Duodenal mucosa (tissue), 2 donors: Measurements from ENCODE around the gene RHPN2.

Experiments used
- H3K27ac ChIP-seq: one replicate; pipeline ENCODE4 v1.7.0; 2013; ENCODE audit warnings: low read depth, low read length
- H3K27me3 ChIP-seq, 2 donors: one replicate each; pipeline ENCODE4 v1.7.0; 2013; ENCODE audit warnings: low read length in 2 of 2, control low read depth in 1 of 2; ENCODE audit not compliant: insufficient read depth in 2 of 2, control insufficient read depth in 1 of 2
- H3K36me3 ChIP-seq, 2 donors: one replicate each; pipeline ENCODE4 v1.7.0; 2013; ENCODE audit warnings: low read length in 2 of 2, control low read depth in 1 of 2; ENCODE audit not compliant: insufficient read depth in 2 of 2, control insufficient read depth in 1 of 2
- H3K4me1 ChIP-seq, 2 donors: one replicate each; pipeline ENCODE4 v1.7.0; 2013; ENCODE audit warnings: low read length in 2 of 2, control low read depth in 1 of 2; ENCODE audit not compliant: insufficient read depth in 2 of 2, control insufficient read depth in 1 of 2
- H3K4me3 ChIP-seq, 2 donors: one replicate each; pipeline ENCODE4 v1.7.0; 2013; ENCODE audit warnings: low read length in 2 of 2, low read depth in 1 of 2
- H3K9ac ChIP-seq, 2 donors: one replicate each; pipeline ENCODE4 v1.7.0; 2013; ENCODE audit warnings: low read length in 2 of 2, low read depth in 1 of 2
- H3K9me3 ChIP-seq, 2 donors: one replicate each; pipeline ENCODE4 v1.7.0; 2013; ENCODE audit warnings: low read length in 2 of 2, control low read depth in 1 of 2; ENCODE audit not compliant: control insufficient read depth in 1 of 2

RHPN2 gene

DNA sequence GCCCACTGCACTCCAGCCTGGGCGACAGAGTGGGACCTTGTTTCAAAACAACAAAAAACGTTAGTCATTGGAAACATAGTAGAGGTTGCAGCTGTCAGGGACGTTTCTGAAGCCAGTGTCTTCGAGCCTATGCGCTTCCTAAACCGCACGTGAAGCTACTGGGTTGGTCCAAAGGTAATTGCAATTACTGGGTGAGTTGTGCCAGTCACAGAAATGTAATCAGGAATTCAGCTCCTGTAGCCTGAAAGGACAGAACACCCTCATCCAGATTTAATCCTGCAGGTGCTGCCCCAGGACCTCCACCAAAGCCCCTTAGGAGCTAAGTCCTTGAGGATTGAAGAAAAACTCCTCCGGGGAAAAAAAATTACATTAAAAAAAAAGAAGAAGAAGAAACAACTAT is 2.4 kb upstream of the RHPN2 start:
- Histone ChIP-seq H3K4me3 (no peak overlapping the region), H3K27ac (no peak overlapping the region), H3K27me3 (peaks cover 0 to 3% of the 10 kb centered on the region in 2 donors), H3K36me3 (no peaks in the 10 kb centered on the region), H3K4me1 (peaks cover 0 to 11% of the 10 kb centered on the region in 2 donors), H3K9ac (no peak overlapping the region), H3K9me3 (no peaks in the 10 kb centered on the region)

DNA sequence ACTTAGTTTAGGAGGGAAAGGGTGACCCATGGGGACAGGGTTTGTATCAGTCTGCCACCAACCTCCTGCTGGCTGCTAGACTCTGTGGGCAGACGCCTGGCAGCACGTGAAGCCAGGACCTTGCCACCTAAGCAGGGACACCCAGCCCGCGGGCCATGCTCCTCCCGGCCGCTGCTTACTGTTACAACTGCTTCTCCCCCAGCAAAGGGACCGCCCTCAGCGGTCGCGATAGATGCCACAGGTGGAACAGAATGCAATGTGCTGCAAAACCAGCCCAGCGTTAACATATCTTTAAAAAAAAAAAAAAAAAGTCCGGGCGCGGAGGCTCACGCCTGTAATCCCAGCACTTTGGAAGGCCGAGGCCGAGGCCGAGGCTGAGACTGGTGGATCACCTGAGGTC is 1.9 kb upstream of the RHPN2 start:
- Histone ChIP-seq H3K4me3 (no peak overlapping the region), H3K9me3 (no peaks in the 10 kb centered on the region), H3K36me3 (no peaks in the 10 kb centered on the region), H3K4me1 (peaks cover 0 to 11% of the 10 kb centered on the region in 2 donors), H3K27me3 (peaks cover 0 to 3% of the 10 kb centered on the region in 2 donors), H3K27ac (no peak overlapping the region), H3K9ac (no peak overlapping the region)

DNA sequence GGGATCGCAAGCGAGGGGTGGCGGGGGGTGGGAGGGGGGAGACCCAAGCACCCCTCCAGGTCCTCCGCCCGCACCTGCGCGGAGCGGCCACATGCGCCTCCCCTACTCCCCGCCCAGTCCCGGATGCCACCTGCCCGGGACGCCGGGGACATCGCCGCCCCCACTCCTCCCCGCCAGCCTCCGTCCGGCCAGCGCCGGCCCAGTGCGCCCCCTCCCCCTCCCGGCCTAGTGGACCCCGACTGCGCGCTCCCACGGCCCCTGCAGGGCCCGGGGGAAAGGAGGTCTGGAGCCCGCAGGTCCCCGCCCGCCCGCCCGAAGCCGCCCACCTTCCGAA is 263 bp downstream of the RHPN2 start:
- Histone ChIP-seq H3K4me3 (peak overlapping the region; percentile 73 to 79), H3K9ac (peak overlapping the region; percentile 82 to 91), H3K27me3 (peaks cover 0 to 3% of the 10 kb centered on the region in 2 donors), H3K9me3 (no peaks in the 10 kb centered on the region), H3K36me3 (no peaks in the 10 kb centered on the region), H3K4me1 (peaks cover 9 to 23% of the 10 kb centered on the region in 2 donors), H3K27ac (peak overlapping the region; percentile 75)

DNA sequence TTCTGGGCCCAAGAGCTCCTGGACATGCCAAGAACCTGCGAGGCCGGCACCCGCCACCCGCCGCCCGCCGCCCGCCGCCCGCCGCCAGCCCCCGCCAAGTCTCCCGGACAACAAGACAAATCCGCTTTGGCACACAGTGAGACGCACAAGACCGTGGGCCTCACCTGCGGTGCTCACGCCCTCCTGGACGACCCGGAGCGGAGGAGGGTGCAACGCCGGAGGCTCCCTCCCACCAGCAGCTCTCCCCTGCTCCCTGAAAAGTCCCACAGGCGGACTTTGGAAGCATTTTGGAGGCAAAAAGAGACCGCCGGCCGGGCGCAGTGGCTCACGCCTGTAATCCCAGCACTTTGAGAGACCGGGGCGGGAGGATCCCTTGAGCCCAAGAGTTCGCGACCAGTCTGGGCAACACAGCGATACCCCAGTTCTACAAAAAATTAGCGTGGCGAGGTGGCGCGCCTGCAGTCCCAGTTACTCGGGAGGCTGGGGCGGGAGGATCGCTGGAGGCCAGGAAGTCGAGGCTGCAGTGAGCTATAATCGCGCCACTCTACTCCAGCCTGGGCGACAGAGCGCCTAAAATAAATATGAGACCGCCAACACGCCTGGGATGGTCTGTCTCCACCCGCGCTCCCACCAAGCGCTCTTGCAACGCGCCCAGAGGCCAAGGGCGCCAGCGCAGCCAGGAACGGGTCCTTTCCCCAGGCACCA is 783 bp downstream of the RHPN2 start:
- Histone ChIP-seq H3K36me3 (no peaks in the 10 kb centered on the region), H3K9ac (peak overlapping the region; percentile 82 to 91), H3K27me3 (peaks cover 0 to 3% of the 10 kb centered on the region in 2 donors), H3K27ac (peak overlapping the region; percentile 75), H3K4me1 (peaks cover 9 to 23% of the 10 kb centered on the region in 2 donors), H3K9me3 (no peaks in the 10 kb centered on the region), H3K4me3 (peak overlapping the region; percentile 73 to 79)

DNA sequence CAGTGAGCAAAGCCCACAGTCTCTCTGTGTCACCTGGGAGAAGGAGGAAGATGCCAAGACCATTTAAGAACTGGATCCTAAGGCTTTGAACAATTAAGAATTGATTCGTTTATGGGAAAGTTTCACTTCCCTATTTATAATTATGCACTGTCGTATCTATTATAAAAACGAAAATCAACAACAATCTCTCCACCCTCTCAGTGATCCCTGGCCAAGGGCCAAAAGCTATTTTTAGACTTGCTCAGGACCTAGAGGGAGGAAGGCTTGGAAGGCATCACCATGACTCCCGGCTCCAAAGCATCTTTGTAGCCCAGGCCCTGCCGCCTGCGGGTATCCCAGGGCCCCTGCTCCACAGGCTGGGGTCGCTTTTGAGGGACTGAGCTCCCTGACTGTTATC is 1.3 kb downstream of the RHPN2 start:
- peak overlapping the region; percentile 75 for H3K27ac ChIP-seq
- H3K4me3 ChIP-seq = peak overlapping the region; percentile 73 to 79
- H3K36me3 ChIP-seq = no peaks in the 10 kb centered on the region
- peak overlapping the region; percentile 60 to 91 for H3K9ac ChIP-seq
- H3K27me3 ChIP-seq = peaks cover 0 to 3% of the 10 kb centered on the region in 2 donors
- H3K4me1 ChIP-seq = peaks cover 9 to 23% of the 10 kb centered on the region in 2 donors
- no peaks in the 10 kb centered on the region for H3K9me3 ChIP-seq

DNA sequence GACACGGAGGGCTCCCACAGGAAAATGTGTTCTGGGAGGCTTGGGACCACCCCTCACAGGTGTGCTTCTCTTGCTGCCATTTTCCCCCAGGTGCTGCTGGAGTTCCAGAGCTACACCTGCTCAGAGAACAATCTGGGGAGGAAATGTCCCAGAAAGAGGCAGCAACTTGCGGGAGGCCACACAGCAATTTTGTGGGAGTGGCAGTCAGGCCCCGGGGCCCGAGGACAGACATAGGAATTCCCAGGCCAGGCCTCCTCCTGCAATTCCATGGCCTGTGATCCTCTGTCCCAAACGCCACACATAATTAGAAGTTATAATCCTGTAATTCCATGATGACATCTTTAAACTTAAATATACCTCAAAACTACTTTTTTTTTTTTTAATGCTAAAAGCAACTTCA is 1.8 kb downstream of the RHPN2 start:
- peaks cover 0 to 3% of the 10 kb centered on the region in 2 donors for H3K27me3 ChIP-seq
- H3K9me3 ChIP-seq = no peaks in the 10 kb centered on the region
- no peaks in the 10 kb centered on the region for H3K36me3 ChIP-seq
- H3K4me3 ChIP-seq = peak overlapping the region; percentile 73 to 79
- H3K9ac ChIP-seq = peak overlapping the region; percentile 60 to 91
- peaks cover 9 to 23% of the 10 kb centered on the region in 2 donors for H3K4me1 ChIP-seq
- H3K27ac ChIP-seq = peak overlapping the region; percentile 55

DNA sequence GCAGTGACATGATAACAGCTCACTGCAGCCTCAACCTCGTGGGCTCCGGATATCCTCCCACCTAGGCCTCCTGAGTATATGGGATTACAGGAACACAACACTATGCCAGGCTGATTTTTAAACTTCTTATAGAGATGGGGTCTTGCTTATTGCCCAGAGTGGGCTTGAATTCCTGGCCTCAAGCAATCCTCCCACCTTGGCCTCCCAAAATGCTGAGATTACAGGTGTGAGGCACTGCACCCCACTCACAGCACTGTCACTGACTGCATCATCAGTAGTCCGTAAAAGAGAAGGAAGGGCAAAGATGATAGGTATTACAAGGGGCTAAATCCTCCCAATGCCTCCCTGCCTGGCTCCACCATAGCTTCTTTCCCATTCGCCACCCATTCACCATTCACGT is 4.1 kb downstream of the RHPN2 start:
- Histone ChIP-seq H3K4me1 (peaks cover 13 to 23% of the 10 kb centered on the region in 2 donors), H3K4me3 (no peak overlapping the region), H3K27ac (no peak overlapping the region), H3K9ac (no peak overlapping the region), H3K27me3 (peaks cover 0 to 3% of the 10 kb centered on the region in 2 donors), H3K36me3 (no peaks in the 10 kb centered on the region), H3K9me3 (no peaks in the 10 kb centered on the region)

DNA sequence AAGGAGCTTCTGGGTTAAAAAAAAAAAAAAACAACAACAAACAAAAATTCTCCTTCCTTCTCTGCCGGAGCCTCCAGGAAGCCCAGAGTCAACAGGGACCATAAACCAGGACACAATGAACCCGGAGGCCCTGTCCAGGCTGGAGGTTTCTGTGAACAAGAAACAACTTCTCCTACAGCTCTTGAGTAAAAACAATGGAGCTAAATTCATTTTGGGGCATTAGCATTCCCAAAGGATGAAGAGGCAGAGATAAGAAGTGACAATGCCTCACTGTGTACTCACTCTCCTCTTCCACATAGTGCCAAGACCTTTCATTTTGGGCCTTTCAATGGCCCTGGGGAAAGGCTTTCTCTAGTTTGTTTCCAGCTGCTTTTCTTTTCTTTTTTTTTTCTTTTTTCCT is 9.0 kb downstream of the RHPN2 start:
- Histone ChIP-seq H3K9ac (peak overlapping the region in 1 of 2 donors; percentile 8), H3K27ac (no peak overlapping the region), H3K27me3 (no peaks in the 10 kb centered on the region)

DNA sequence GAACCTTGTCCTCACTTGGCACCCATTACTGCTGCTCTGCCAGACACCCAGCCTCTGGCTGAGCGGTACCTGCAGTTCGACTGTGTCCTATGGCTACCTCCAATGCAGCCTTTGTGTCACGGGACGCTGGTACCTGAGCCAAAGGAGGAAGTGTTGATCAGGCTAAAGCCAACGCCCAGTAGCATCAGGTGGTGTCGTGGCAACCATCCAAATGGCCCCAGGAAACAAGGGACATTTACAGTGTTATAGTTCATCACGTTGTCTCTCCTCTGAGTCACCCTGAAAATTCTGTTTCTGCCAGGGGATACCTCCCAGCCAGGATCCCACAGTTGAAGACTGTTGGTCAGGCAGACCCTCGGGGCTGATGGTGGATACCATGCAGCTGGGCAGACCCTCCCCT is 10.1 kb downstream of the RHPN2 start:
- no peaks in the 10 kb centered on the region for H3K9me3 ChIP-seq
- no peaks in the 10 kb centered on the region for H3K36me3 ChIP-seq
- H3K27me3 ChIP-seq = no peaks in the 10 kb centered on the region
- H3K4me3 ChIP-seq = no peak overlapping the region
- peak overlapping the region; percentile 4 to 26 for H3K9ac ChIP-seq
- peak overlapping the region; percentile 86 for H3K27ac ChIP-seq
- H3K4me1 ChIP-seq = peaks cover 24 to 27% of the 10 kb centered on the region in 2 donors

More for the DNA sequence above, 9.0 kb downstream of the RHPN2 start:
- Histone ChIP-seq H3K9me3 (no peaks in the 10 kb centered on the region), H3K4me1 (peaks cover 26 to 32% of the 10 kb centered on the region in 2 donors), H3K36me3 (no peaks in the 10 kb centered on the region), H3K4me3 (no peak overlapping the region)

DNA sequence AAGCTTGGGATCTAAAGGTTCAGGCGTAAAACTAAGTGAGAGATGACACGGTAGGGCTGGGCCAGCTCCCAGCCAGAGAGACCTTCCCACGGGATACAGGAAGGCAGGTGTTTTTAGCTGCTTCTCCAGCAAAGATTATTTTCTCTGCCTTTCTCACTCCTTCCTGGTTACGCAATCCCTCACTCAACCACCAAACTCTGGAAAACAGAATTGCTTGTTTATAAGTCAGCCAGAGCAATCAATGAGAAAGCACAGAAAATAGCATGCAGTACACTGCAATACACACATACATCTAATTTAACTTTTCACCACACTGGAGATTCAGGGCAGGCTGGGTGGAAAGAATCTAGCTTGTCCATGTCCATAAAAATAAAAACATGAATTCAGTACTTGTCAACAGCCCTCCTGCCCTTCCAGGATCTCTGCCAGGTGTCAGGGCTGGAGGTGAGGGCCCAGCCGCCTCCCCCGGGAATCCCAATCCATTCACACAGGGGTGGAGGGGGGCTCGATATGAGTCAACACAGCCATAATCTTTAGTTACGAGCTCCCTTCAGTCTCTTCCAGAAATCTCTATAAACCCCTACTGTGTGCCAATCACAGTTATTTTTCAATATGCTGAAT is 12.2 kb downstream of the RHPN2 start:
- Histone ChIP-seq H3K9me3 (no peaks in the 10 kb centered on the region), H3K4me1 (peaks cover 33 to 37% of the 10 kb centered on the region in 2 donors), H3K9ac (peak overlapping the region; percentile 52 to 55), H3K27me3 (no peaks in the 10 kb centered on the region), H3K27ac (peak overlapping the region; percentile 36), H3K36me3 (no peaks in the 10 kb centered on the region), H3K4me3 (no peak overlapping the region)
